NOMO-1 treated with DMSO at 0.1 percent for 48 hours (cell line): Measurements from ENCODE around the gene CDC40.

ENCODE experiments used
- DNase-seq: peaks from one replicate; lab custom pipeline; 2025; ENCODE audit not compliant: unreplicated experiment; lab: John Stamatoyannopoulos, UW

The CDC40 gene

DNA sequence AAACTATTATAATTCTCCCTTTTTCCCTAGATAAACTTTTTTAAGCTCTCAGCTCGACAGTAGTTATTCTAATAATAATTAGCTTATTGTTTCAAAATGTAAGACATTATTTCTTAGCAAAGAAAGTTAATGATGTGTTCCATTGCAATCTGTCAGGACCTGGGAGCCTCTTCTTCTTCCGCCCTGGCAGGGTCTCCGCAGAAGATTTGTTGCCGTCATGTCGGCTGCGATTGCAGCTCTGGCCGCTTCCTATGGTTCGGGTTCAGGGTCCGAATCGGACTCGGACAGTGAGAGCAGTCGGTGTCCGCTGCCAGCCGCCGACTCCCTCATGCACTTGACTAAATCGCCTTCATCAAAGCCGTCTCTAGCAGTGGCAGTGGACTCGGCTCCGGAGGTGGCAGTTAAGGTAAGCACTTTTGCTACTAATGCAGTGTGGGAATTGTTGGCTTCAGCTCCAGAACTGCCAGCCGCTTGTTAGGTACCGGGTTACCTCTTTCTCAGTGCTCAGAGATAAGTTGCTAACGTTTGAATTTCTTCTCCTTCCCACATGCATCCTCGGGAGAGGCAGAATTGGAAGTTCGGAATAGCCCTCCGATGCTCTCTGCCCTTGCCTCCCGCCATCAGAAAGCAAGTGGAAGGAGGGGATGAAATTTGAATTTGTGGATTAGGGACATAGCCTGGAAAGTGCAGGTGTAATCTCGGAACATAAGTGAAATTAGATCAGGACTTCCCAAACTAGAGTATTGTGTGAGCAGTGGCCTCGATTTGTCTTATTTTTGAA lies at the start of gene CDC40:
Gene CDC40 (plus strand): TSS at position 200 of the 781 bp plus-strand sequence. CDS start 18 bp downstream, at position 218.
- peak; percentile 88 for DNase-seq

DNA sequence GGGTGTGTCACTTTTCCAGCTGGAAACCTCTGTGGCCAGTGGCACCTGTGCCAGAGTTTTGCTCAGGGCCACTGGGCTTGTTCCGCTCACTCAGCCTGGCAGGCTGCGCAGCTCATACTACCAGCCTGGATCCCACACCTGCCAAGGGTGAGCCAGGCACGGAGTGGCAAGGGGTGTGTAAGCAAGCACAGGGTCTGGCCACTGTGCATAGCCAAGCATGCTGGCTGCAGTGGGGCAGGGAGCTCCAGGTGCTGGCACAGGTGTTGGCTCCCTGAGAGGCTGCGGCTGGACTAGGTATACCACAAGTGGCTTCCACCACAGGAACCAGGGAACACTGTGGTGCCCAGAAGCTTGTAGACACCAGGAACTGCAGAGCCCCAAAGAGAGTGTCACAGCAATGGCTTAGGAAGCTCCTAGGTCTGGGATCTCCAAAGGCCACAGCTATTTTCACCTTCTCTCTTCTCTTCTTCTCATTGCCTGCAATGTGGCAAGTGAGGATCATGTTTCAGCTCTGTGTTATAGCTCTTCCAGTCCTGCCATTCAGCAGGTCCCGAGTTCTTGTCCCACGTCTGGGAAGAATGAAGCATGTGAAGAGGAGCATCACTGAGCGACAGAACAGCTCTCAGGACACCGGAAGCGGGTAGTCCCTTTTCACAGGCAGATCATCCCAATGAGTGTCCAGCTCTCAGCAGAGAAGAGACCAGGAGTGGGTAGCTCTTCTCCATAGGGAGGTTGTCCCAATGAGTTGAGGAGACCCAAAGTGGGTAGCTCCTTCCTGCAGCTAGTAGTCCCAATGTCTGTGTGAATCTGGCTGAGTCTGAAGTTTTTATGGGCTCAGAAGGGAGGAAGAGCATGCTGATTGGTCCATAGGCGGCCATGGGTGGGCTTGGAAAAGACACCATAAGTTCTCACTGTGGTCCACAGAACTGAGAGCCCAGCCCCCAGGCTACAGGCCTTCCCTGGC lies 42.0 kb upstream of the CDC40 start:
- DNase-seq, result no peak

DNA sequence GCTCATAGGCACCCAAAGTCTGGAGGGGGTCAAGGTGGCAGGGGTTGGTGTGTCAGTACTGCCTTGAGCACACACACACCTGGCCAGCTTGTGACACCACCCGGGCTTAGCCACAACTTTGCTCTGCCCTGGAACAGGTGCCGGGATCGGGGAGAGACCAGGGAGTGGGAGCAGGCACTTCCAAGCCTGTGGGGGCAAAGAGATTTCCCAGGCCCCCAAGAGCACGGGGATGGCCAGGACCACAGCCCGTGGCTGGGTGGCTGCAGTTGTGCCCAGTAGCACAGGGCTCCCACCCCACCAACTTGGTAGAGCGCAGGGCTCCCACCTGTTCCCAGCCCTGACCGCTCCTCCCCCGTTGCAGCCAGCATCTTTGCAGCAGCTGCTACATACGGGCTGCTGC lies 41.2 kb upstream of the CDC40 start:
- DNase-seq, result no peak

DNA sequence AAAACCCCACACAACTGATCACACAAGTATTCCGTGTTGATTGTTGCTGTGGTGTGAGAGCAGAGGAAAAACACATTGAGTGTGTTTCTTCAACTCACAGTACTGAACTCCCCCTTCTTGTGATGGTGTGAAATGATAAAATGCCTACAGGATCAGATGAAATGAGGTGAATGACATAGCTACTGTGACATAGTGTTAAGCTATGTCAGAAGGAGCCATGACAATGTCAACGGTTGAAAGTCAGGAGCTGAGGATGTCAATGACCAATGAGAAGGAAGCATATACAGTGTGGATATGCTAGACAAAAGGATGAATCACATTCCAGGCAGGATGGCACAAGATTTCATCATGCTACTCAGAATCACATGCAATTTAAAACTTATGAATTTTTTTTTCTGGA lies 39.6 kb upstream of the CDC40 start:
- no peak for DNase-seq

DNA sequence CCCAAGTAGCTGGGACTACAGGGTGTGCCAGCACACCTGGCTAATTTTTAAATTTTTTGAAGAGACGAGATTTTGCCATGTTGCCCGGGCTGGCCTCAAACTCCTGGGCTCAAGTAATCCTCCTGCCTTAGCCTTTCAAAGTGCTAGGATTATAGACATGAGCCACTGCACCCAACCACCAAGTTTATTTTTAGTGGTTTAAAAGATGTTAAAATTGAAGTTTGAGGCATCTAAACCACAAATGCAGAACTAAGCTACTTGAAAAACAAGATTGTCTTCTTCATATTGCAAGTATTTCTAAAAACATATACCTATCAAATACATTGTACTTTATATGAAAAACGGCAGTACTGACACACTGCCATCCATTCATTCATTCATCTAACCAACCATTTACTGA lies 32.4 kb upstream of the CDC40 start:
- DNase-seq, result peak; percentile 43

DNA sequence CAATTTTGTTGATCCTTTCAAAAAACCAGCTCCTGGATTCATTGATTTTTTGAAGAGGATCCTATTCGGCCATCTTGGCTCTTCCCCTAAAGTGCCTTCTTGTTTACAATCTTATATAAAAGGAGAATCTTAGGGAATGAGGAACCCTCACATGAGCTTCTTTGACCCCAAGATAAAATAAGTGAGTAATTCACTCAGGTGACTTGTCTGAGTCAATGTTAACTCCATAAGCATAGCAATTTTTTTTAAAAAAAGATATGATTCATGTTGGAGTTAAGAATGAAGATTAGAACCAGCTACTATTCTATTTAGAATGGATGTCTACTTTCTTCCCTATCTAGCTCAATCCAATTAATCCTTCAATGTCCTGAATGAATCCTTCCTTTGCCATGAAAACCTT lies 21.7 kb upstream of the CDC40 start:
- no peak for DNase-seq

DNA sequence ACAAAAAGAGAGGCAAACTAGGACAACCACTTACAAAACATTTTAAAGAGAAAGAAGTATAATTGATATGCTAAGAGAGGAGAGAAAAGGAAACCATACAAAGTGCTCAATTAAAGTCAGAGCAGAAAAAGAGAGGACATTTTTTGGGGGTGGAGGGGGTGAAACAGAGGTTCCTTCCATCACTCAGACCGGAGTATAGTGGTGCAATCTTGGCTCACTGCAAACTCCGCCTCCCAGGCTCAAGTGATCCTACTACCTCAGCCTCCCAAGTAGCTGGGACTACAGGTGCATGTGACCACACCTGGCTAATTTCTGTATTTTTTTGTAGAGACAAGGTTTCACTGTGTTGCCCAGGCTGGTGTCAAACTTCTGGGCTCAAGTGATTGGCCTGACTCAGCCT lies 10.1 kb upstream of the CDC40 start:
- no peak for DNase-seq

DNA sequence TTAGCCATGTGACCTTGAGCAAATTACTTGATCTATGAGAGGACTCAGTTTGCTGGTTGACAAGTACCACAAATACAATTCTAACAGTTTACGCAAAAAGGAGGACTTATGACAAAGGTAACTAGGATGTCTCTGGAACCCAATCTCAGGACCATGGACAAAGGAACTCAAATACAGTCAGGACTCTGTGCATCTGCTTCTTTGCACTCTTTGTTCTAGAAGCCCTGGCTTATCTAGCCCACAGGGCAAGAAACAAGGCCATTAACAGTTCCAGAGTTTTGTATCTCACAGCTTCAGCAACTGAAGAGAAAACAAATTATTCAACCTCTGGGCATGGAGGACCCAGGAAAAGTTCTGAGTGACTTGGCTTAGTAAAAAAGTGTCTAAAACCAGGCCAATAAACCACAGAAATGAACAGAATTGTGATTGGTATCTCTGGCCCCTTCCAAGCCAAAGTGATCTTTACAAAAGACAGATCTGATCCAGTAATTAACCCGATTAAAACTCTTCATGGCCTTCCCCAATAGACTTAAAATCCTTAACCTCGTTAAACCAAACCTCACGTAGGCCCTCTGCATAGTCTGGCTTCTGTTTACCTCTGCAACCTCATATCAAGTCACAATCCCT lies 6.6 kb upstream of the CDC40 start:
- DNase-seq, result no peak

DNA sequence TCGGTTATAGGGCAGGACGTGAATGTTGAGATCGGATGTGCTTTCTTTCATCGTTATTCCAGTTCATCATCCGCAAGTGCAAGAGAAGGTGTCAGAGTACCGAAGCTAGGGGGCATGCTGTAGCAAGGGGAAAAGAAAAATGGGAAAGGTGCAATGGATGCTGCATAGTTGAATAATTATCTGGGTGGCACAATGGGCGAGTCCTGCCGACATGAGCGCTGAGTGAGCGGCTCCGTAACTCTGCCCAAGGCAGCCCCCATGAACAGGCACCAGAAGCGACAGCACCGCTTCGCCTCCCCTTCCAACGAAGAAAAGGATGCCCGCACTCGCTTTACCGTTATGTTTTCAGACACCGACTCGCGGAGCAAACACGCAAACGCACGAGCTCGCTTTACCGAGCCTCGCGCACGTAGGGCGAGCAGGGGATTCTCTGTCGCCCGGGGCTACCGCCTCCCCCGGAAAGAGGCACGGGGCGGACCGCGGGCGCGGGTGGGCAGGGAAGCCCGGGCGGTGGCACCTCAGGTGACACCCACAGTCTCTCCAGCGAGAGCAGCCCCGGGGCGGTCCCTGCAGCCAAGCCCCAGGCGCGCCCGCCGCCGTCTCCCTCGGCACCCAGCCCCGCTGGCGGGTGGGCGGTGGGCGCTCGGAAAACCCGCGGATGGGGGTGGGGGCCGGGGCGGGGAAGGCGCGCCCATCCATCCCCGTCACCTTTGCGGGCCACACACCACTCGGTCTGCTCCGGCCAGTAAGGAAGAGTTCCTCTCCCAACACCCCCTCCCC lies 1.4 kb upstream of the CDC40 start:
- DNase-seq, result peak; percentile 26

DNA sequence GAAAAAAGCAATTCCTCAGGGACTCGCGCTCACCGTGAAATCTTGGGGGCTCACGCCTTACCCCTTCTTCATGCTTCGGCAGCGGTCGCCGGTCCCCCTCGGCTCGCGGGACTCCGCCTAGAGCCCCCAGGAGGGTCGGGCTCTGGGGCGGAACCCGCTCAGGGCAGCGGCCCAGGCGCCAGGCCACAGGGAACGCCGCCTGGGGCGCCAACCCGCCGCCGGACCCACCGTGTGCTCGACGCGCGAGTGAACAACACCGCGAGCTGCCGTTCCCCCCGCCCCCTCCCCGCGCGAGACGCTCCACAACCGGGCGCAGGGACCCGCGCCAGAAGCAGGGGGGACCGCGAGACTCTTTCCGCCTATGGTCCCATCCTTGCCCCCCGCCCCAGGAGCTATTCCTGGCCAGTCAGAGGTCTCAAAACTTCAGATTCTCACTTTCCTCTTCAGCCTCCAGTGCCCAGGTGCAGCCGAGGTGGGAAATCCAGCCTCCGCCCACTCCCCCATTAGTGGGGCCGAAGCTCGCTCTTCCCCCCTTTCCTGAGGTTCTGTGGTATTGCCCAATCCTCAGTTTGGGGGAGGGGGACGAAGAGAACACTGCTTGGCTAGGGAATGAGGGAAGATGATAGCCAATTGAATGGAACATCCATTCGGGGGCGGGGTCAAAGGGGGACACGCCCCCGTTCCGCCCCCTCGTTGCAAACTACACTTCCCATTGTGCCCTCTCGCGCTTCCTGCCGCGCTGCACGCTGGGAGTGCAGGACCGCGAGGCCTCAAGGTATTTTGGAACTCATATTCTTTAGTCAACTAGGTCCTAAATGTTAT lies 610 bp upstream of the CDC40 start, which contains the start of gene WASF1:
Gene WASF1 (minus strand): TSS at position 265 of the 822 bp plus-strand sequence. CDS start 52,069 bp downstream, outside the sequence.
- peak; percentile 88 for DNase-seq

DNA sequence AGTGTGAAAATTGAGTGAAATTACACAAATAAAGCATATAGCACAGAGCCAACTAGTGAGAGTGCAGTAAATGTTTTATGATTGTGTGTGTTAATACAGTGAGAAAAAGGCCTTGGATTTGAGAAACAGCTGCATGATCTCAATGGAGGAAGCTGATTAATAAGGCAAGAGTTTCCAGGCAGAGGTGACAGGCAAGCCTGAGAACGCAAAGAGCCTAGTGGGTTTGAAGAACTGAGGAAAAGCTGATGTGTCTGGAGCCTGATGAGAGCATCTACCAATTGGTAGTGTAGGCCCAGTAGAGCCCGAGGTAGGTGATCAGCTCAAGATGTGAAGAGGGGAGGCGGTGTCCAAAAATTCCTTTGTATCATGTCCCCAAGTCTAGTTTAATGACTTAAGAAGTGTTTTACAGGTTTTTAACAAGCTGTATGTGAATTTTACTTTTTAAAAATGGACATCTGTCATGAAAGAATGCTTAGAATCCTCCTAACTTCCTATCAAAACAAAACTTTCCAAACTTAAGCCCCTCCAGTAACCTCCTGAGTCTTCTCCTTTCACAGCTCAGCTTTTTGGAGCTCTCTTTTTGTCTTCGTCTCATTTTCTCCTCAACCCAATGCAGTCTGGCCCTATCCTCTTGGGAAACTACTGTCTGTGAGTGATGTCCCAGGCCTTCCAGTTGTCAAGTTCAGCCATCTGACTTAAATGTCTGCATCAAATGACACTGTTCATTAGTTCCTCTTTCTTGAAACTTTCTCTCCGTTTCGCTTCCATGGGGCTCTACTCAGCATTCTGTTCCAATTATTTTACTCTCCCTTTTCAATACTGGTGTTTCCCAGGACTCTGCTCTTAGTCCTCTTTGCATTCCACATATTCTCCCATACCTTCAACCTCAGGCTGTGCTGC lies 1.2 kb downstream of the CDC40 start:
- DNase-seq, result peak; percentile 72

DNA sequence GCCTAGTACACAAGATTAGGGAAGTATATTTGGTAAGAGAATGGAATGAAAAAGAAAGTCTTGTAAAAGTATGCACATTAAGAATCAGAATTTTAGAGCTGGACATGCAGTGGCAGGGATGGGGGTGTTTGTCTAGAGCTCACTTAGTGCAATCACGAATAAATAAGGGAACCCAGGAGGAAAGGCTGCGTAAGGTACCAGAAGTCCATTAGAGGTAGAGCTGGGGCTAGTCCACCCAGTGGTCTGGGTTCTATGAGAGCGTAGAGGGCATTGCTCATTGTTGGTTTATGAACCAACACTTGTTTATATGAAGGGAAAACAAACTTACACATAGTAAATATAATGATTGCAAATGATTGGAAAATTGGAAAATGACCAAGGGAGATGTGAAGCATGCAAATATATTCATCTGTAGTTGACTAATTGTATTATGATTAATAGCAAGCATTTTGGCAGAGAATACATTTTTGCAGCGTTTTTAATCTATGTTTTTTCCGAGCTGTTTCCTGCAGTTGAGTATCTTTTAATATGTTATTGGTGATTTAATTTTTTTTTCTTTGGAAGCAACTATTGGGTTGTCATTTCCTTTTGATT lies 3.2 kb downstream of the CDC40 start:
- no peak for DNase-seq

DNA sequence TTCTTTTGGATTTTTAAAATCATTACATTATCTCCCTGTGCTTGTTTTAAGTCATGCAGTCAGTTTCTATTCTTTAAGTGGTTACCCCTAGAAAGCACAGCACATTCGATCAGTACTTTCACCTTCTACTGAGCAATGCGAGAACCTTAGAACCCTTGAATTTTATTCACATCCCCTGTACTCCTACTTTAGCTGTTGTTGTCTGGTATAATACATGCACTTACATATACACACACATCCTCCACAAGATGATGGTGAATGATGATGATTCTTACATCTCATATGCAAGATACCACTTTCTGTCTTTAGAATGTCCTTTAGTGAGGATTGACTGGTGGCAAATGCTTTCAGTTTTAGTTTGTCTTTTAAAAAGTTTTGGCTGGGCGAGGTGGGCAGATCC lies 5.7 kb downstream of the CDC40 start:
- DNase-seq, result no peak

DNA sequence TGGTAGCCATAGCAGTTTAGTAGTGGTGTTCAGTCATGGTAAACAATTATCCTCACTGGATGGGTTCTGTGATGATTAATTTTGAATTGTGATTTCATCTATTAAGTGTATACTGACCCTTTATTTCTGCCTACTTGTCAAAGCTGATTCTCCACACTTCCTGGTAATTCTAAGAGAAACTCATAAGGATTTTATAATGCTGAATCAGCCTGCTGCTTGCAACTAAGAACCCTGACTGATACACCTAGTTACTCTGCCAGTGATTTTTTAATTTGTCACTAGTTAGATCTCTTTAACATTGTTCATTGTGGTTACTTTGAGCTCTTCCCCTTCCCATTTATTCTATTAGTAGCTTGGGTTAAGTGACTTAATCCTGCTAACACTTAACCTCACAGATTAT lies 8.6 kb downstream of the CDC40 start:
- DNase-seq, result no peak

DNA sequence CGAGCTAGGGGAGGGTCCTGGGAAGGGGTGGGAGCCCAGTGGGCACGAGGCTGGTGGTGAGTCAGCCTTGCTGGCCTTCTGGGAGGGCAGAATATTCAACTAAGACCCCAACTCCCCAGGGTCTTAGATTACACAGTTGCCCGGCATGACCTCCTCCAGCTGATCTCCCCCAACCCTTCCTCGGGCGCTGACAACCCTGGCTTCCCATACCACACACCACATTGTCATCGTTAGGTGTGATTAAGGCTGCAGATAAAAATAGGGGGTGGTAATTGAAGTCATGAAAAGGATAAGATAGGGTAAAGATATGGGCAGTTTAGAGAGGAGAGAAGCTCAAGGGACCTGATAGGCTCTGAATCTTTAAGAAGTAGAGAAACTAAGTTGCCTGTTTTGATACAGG lies 10.5 kb downstream of the CDC40 start:
- no peak for DNase-seq

DNA sequence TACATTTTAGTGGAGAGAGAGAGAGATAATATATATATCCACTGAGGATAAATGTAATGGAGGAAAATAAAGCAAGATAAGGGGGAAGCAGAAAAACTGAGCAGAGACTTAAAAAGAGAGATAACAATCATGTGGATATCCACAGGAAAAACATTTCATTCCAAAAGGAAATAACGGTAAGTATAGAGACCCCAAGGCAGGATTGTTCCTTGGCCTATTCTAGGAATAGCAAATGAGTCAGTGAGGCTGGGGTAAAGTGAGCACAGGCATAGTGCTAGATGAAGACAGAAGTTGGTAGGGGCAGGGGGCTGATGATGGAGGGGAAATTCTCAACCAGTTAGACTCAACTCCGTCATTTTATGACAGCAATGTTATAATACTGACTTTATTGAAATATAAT lies 11.2 kb downstream of the CDC40 start:
- DNase-seq, result no peak

DNA sequence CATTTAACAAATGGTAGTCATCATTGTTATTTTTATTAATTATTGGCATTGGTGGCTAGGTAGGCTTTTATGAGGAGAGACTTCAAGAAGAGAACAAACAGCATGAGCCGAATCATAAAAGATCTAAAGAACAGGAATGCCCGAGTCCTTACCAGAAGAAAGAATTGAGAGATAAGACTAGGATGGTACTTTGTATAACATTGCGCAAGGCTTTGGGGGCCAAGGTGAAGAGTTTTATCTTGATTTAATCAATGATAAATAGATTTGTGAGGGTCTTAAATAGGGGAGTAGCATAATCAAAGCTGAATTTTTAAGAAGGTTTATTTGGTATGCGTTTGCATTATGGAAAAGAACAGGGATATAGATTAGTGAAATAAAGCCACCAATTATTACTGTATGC lies 15.4 kb downstream of the CDC40 start:
- DNase-seq, result no peak

DNA sequence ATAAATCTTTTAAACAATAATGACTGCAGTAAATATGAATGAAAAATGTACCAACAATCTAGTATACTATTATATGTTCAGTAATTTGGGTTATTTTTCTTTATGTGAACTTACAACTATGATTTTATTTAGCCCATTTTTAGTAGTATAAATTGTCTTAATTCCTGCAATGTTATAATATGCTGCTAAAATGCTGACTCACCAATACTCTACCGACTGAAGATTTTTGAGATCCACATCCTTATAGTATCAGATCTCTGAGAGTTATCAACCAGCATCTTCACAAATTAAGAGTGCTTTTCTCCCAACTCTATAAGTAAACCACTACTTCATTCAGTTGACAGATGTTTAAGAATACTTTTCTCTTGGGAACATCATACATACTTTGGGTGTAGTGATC lies 16.6 kb downstream of the CDC40 start:
- DNase-seq, result no peak
